Stimulated activated CD8-positive, alpha-beta memory T cell treated with anti-CD3 and anti-CD28 coated beads, Interleukin-15, amount 100 ng/mL, for 4 hours (primary cell): ENCODE data around the gene SGMS1.

Experiments used
- DNase-seq, 2 donors: peaks; one replicate each; pipeline ENCODE4 v3.0.0-alpha.2; 2020; ENCODE audit warnings: low read depth in 2 of 2

The SGMS1 gene

DNA sequence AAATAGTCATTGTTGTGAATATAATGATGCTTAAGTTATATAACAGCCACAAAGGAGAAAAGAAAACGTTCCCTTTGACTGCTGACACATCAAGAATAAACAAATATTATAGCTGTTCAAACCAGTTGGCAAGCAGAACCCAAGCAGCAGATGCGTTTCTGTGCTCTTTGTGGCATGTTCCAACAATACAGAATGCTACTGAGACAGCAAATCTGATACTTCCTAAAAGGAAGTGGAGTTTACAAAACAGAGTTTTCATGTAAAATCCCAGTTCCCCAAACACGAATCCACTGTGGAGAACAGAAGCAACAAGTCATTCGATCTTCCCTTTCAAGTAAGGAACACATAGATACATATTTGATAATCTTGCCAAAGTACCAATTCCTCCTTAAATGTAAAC lies 201.5 kb downstream of the SGMS1 start:
- DNase-seq = no peak

DNA sequence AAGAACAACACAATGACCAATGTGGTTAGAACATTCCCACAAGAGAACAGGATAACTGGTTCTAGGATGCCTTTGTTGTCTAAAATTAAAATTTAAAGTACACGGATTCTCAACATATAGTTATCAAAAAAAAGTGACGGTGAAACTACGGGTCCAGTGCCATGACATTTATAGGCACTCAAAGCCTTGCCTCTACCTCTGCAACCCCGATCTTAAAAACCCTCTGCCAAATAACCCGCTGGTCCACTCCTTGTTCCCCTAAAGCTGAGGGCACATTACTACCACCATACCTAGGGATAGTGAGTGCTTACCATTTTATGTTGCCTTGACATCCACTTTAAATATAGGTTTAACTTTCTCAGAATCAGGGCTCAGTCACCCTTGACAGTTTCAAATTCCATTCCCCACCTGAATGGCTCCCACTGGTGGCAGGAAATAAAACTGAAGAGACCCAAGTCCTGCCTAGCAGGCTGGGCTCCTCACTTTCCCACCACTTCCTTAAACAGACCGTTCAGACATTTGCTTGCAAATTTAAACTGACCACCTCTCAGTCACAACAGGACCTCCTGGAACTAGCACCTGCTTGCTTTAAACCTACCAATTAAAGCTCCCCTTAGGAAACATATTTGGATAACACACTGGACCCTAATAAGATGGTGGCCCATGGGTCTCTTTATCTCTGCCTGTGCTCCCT lies 202.6 kb downstream of the SGMS1 start:
- no peak for DNase-seq

DNA sequence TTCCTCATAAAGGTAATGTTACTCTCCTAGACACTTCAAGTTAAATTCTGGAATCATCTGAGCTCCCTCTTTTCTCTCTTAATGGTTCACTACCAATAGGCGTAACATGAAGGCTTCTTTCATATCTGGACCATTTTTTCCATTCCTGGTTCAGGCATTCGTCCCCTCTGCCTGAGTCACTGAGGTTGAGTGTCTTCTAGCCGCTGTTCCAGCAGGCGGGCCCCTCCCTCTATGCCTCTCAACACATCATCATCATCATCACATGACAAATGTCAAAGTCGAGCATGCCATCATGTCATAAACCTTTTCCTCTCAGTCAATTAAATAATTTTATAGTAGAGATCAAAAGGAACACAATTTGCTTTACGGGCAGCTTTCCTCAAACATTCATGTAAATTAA lies 203.6 kb downstream of the SGMS1 start:
- no peak for DNase-seq

DNA sequence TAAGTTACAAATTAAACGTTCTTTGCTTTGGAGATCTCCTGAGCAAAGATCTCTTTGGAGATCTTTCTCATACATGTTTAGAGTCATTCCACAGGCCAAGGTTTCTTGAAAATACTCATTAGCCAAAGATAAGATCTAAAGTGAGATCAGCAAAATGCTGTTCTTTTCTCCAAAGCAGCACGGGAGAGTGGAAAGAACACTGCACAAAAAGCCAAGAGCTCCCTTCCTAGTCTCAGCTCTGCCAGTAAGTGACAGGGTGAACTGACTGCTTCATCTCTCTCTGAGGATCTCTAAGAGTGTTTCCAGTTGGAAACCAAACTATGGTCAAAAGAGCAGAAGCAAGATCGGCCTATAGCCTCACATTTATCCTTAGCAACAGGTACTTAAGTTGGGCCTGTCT lies 204.0 kb downstream of the SGMS1 start:
- no peak for DNase-seq

DNA sequence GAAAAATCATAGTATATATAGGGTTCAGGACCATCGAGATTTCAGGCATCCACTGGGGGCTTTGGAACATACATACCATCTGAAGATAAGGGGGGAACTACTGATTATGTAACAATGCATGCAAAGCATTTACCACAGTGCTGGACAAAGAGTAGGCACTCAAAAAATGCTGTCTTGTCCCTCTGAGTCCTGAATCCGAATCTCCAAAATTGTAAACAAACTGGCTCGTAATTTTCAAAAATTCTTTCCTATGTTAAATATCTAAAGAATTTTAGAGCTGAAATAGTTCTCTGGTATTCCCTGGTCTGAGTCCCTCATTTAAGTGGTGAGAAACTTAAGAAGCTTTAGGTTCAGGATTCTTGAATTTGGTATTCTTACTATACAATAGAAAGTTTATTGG lies 204.7 kb downstream of the SGMS1 start:
- DNase-seq = no peak

DNA sequence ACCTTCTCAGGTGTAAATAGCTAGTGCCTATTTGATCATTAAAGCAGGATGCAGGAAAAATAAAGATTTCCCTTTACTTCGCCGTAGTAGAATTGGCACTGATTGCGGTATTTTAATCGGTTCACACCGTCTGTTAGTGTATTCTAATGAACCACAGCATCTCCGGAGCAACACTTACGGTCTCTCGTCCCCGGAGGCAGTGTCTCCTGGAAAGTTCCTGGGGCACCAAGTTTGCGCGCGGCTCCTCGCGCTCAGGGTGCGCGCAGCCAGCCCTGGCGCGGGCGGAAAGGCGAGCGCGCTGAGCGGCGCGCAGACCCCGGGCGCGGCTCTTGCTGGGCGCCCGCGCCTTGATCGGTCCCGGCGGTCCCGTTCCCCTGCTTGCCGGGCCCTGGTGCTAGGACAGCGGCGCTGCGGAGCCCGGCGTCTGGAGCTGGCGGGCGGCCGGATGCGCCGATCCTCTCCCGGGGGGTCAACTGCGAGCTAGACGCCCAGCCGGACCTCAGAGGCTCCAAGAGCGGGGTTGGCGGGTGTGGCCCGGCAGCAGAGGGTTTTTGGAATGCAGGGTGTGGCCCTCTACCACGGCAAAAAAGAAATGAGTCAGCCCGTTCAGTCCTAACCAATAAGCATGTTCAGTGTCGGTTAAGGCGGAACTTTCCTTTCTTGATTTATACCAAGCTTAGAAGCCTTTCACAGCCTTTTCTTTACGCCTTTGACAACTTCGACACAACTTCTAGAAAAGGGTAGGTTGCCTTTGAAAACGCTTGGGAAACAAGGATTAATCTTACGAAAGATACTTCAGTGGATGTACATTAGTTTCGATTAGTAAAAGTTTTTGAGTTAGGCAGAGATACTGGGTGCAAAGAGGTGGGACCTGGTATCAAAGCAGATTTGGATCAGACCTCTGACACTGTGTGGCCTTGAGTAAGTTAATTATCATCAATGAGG lies 205.6 kb downstream of the SGMS1 start:
- DNase-seq = peak in 1 of 2 donors; percentile 1

DNA sequence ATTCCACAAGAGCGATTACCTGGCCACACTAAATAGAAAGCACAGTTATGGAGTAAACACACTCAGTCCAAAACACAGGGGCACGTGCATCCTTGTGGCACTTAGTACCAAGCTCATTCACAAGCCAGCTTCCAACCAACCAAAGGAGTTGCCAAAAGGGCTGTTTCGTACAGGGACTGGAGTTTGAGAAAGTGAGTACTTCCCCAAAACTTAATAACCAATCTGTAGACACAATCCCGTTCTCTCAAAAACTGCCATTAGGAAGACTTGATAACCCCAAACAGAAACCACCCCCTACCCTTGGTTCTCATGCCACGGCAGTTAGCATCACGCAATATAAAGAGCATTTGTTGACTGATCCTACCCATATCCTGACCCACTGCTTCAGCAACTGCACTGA lies 206.3 kb downstream of the SGMS1 start:
- no peak for DNase-seq

DNA sequence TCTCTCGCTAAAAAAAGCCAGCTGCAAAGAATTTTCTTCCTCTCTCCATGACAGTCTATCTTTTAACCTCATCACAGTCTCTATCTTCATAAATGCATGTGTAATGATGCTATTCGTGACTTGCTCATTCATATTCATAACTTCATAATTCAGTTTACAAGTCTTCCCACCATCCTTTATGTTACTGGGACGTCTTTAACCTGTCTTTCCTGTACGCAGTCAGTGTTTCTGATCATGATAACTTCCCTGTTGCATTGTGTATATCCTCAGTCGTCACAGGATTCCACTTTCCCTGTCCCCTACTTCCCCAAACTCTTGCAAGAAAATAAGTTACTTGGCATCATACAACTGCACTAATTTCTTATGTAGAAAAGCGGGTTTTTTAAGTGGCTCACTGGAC lies 206.9 kb downstream of the SGMS1 start:
- no peak for DNase-seq

DNA sequence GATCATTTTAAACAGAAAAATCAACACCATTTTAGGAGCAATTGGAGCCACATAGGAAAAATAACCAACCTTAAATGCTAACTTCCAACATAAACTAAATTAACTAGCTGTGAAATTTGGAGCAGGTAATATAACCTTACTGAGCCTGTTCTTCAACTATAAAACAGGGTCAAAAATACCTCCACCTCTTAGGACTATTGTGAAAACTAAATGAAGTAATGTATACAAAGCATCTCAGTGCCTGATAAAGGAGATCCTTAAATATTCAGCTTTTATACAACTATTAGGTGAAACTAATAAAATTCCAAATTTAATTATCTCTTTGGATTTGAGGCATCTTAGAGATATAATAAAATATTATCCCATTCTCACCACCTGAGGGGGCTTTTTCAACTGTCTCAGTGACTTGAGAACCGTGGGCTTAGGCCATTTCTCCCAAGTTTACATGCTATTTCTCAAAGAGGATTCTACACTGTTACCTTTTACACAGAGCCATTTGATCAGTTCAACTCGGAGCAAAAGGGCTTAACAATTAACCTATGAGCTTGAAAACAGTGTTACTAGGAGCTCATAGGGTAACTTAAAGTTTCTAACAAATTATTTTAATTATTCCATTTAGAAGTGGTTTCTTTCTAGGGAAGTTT lies 207.5 kb downstream of the SGMS1 start:
- DNase-seq = no peak

DNA sequence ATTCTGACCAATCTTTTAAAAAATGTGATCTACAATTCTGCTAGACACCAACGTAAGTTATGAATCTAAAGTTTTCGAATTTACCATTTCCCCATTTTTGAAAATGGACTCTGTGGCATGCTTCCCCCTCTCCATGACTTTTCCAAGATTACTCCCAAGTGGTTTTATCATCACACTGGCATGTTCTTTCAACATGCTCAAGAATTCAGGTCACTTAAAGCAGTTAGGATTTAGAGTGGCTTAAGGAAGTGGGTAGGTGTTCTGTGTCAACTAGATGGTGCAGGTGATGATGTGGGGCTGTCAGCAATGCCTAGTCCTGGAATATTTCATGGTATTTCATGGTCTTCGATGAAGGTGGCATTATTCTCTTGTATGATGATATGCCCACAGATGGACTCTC lies 208.5 kb downstream of the SGMS1 start:
- no peak for DNase-seq

DNA sequence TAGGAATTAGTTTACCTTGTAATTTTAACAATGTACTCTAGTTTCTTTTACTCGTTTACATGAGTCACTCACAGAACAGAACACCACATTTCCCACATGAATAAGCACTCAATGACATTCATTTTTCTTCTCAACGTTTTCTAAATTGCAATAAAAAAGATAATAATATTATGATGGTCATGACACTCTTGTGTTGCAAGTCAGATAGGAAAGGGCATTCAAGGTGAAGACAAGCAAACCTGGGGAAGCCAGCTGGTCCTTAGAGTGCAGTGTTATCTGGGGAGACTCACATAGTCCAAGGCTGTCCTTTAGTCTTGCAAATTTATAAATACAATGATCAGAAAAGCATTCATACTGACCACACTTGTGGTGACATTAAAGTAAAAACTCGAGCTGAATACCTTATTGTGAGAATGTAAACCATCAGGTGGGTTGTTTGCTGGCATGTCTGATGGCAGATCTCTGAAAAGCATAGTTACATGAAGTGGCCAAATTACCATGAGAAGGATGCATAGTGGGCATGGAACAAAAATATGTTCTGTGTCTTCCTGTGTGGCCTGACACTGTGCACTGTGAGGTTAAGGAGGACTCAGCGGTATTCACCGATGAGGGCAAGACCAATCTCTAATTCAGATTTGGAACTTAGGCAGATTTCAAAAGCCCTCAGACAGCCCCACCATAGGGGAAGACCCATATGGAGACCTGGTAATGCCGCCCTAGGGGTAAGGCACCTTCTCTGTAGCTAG lies 213.5 kb downstream of the SGMS1 start:
- no peak for DNase-seq

DNA sequence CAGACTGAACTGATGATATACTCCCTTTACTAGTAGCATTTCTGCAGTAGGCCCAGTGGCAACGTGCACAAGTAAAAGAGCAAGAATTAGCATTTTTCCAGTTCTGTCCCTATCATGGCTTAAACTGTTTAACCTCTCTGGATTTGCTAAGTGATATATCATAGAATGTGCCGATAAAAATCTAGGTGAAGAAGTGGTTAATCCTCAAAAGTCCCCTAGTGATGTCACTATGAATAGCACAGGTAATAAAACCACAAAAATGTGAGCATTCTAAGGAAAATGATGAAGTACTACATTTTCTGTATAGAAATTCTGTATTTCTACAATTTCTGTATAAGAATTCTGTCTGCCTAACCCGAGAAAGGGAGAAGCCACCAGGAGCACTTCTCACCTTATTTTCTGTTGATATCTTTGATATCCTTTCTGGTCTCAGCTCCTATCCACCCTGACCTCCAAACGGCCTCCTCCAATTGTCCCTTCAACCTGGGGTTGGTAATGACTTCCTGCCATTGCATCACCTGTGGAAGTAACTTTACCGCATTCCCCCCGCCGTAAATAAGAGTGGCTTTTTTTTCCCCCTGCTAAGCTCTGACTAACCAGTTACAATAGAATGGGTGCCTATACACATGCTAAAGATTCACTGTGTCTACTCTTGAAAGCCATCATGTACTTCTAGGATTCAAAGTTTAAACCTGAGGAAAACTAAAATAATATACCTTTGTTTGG lies 216.5 kb downstream of the SGMS1 start:
- no peak for DNase-seq

DNA sequence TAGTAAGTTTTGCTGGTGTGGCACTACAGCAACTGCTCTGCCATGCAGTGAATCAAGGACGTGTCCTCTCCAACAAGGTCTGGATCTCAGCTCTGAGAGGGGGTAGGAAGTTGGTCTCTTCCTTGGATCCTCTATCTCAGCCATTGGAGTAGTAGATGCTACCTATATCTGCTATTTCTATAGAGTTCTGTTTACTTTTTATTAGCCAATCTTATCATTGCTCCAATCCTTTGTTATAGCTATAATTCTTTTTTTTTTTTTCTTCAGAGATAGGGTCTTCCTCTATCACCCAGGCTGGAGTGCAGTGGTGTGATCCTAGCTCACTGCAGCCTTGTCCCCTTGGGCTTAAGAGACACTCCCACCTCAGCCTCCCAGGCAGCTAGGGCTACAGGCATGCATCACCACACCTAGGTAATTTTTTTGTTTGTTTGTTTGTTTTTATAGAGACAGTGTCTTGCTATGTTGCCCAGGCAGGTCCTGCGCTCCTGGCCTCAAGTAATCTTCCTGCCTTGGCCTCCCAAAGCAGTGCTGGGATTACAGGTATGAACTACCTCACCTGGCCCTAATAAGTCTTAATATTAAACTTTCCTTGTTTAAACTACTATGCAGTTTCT lies 217.2 kb downstream of the SGMS1 start:
- DNase-seq = no peak

DNA sequence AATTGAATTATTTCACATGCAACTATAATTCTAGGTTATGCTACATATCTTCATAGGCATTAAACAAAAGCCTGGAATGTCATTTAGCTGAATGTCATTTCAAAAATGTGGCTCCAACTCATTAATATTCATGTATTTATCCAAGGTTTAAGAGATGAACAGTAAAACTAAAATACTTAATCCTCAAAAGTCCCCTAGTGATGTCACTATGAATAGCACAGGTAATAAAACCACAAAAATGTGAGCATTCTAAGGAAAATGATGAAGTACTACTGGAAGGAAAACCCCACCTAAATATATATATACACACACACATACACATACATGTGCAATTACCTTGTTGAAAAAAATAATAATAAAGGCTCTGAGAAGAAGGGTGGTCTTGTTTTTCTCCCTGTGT lies 218.0 kb downstream of the SGMS1 start:
- no peak for DNase-seq

DNA sequence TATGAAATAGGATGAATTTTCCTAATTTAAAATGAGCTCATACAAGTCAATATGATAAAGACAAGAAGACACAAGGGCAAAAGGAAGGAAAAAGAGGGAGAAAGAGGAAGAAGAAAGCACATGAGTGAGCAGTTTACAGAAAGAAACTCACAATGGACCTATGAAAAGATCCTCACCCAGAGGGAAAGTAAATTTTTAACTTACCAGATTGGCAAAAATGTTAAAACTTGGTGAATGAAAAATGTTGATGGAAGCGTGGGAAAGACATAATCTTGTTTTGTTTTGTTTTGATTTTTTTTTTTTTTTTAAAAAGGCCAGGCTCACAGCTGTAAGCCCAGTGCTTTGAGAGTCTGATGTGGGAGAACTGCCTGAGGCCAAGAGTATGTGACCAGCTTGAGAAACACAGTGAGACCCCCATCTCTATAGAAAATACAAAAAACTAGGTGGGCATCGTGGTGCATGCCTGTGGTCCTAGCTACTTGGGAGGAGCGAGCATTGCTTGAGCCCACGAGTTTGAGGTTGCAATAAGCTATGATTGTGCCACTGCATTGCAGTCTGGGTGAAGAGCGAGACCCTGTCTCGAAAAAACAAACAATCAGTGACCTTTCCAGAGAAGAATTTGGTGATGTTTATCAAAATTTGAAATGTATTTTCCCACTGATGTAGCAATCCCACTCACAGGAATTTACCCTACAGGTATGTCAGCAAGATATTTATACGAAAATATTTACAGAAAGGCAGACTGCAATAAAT lies 219.6 kb downstream of the SGMS1 start:
- DNase-seq = no peak

DNA sequence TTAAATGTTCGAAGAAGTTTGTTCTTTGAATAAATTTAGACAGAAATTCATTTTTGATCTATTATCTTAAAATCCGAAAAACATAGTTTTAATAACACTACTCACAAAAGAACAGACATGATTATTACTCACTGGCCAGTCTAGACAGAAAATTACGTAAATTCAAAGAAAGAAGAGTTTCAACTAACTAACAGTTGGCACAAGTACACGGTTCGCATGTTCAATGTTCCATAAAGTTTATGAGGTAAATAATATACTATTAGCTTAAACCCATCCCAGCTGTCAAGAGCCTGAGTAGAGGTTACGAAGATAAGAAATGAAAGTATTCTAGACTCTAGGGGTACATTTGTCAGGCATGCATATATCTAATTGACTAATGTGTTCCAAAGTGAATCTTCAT lies 220.7 kb downstream of the SGMS1 start:
- no peak for DNase-seq

DNA sequence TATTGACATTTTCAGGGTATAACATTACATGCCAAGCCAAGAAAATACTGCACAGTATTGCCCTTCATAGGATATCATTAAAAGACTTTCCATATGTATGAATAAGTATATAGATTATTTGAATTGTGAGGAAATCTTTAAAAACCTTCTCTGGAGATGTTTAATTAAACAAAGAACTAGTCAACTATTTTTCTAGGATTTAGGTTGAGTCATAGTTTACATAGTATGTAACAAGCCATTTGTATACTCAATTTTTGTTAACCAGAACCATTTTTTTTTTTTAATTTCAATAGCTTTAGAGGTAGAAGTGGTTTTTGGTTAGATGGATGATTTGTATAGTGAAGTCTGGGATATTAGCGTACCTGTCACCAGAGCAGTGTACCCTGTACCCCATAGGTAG lies 221.3 kb downstream of the SGMS1 start:
- no peak for DNase-seq

DNA sequence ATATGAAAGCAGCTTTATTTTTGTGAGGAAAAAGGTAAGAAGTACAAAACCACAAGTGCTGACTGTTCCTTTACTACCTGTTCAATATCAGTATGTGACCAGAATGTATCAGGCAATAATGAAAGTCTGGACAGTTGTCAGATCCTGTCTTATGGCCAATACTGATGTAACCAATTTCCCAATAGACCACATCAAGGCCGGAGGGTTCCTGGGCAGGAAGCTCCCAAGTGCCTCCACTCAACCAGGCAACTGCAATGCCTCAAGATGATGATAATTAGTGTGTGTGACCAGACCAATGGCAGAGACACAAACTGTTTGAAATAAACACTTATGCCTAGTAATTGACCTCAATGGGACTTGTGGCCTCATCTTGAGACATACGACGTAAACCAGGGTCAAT lies 223.1 kb downstream of the SGMS1 start:
- no peak for DNase-seq

DNA sequence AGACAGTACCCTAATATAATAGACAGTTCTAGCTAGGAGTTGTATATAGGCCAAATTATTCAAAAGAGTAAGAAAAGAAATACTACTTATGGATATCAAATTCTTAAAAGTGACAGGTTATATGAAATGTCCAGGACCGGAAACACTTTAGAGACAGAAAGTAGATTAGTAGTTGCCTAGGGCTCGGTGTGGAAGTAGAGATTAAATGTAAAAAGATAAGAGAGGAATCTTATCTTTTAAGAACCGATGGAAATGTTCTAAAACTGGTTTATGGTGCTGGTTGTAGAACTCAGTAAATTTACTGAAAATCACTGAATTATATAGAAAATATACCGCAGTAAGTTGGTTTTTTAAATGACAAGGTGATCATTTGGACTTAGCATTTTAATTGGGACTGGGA lies 224.9 kb downstream of the SGMS1 start:
- DNase-seq = no peak

DNA sequence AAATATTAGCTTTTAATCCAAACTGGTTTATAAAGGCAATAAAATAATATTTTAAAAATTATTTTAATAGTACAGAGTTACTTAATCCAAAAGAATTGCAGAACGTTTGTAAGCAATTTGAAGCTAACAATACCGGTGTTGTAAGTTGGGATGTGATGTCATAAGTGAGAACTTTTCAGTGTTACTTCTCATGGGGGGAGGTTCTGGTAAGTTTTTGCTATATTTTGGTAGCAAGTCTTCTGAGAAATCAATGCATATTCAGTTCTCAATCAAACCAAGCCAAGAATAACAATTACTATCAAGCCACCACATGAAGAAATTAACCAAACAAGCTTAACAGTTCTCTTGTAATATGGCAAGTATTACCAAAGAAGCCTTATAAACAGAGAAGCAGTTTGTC lies 225.4 kb downstream of the SGMS1 start:
- no peak for DNase-seq
